GM18508 (cell line): ENCODE results near the gene FXYD2.

ENCODE experiments used
- ATAC-seq: cut with Tn5 transposase; IDR thresholded peaks from one replicate; pipeline ENCODE4 v1.9.1; 2021; ENCODE audit warnings: moderate number of reproducible peaks; ENCODE audit not compliant: insufficient read depth, unreplicated experiment

Gene FXYD2

DNA sequence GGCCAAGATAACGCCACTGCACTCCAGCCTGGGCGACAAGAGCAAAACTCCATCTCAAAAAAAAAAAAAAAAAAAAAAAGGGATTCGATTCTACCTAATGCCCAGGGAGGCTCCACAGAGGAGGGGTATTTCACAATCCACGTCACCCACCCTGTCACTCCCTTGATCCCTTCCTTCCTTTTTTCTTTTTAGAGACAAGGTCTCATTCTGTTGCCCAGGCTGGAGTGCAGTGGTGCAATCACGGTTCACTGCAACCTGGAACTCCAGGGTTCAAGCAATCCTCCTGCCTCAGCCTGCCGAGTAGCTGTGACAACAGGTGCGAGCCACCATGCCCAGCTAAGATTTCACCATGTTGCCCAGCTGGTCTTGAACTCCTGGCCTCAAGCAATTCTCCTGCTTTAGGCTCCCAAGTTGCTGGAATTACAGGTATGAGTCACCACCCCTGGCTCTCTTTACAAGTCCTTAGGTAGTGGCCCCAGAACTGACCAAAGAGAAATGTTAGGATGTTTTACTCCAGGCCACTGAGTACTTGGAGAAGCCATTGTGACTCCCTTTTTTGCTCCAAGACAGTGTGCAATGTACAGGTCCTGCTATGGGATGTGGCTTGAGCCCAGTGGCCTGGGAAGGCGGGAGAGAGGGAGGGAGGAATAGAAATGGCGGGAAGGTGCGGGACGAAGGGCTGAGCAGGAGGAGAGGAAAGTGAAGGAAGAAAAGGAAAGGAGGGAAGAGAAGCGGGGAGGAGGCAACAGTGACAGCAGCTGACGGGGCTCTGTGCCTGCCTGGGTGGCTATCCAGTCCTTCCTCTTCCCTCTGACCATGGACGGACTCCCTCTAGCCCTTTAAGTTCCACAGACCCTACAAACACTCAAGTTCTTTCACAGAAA lies 11.8 kb upstream of the FXYD2 start:
- no peak for ATAC-seq

DNA sequence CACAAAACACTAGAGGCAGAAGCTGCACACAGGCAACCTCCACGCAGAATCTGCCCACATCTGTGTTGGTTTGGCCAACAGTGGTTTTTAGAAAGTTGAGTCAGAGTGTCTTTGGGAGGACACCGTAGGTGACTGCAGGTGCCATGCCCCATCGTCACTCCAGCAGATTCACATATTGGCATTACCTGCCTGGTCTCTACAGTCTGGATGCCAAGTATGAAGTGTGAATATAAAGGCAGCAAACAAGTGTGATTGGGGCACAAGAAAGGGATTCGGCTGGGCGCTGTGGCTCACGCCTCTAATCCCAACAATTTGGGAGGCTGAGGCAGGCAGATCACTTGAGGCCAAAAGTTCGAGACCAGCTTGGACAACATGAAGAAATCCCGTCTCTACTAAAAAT lies 11.0 kb upstream of the FXYD2 start:
- no peak for ATAC-seq

GRCh38 chr11:117834838-117835443 lies 10.4 kb upstream of the FXYD2 start:
- ATAC-seq: no peak

GRCh38 chr11:117834068-117834810 lies 9.7 kb upstream of the FXYD2 start:
- no peak for ATAC-seq

DNA sequence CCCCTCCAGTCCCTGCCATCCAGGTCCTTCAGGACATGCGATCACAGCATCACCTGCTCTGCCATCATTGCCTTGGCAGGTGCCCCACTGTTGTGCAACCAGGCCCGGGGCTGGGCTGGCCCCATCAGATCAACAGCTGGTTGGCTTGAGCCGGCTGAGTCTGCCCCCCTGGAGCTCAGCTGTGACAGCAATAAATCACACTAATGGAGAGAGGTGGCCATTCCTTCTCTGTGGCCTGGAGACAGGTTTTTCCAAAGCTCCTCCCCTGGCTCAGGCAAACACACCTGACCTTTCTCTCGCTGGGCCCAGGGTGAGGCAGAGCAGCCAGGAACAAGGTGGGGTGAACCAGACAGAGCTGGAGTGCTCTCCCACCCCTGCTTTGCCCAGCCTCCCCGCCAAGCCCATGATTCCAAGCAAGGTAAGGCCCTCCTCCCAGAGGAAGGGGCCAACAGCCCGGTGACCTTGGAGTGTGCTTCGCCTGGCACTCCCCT lies 8.9 kb upstream of the FXYD2 start:
- ATAC-seq: no peak

DNA sequence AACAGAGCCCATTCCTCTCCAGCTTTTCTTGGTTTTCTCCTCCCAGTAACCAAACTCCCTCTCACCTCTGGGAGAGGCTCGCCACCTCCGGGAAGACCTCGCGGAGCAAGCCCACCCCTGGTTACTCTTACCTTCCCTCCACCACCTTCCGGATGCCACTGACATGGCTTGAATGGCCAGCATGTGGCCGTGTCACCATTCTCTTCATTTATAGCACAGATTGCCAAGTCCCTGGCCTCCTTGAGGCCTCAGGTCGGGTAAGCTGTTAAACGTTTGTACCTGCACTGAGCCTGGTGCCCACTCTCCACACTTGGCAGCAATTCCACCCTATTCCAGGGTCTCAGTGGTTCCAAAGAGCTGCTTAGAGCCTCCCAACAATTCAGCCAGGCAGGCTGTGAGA lies 8.0 kb upstream of the FXYD2 start:
- no peak for ATAC-seq

DNA sequence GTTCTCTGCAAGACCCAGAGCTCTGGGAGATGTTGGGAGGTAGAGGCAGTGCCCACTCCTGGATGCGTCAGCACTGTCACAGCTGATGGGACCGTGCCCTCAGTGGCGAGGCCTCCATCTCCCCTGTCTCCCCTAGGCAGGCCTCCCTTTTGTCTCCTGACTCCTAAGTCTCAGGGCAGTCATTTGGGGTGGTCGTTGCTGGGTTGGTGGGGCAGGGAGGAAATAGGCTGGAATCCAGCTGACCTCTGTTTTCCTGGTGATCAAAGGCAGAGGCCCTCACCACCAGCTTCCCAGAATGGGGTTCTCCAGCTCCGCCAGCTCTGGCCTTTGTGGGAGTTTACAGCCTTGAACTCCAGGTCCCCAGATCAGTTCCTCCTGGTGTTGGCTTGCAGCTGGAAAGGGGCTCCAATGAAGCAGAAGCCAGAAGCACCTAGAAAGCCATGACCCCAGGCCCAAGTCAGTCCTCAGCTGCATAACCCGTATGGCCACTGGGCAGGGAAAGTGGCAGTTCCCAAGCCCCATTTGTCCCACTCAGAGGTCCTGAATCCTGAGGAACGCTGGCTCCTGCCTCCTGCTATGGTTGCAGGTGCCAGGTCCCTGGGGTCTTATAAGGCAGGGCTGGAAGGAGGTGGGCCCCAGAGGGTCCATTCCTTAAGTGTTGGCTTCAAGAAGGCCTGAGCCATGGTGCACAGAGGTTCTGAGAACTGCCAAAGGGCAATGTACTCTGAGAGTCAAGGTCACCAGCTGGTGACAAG lies 7.3 kb upstream of the FXYD2 start:
- no peak for ATAC-seq

DNA sequence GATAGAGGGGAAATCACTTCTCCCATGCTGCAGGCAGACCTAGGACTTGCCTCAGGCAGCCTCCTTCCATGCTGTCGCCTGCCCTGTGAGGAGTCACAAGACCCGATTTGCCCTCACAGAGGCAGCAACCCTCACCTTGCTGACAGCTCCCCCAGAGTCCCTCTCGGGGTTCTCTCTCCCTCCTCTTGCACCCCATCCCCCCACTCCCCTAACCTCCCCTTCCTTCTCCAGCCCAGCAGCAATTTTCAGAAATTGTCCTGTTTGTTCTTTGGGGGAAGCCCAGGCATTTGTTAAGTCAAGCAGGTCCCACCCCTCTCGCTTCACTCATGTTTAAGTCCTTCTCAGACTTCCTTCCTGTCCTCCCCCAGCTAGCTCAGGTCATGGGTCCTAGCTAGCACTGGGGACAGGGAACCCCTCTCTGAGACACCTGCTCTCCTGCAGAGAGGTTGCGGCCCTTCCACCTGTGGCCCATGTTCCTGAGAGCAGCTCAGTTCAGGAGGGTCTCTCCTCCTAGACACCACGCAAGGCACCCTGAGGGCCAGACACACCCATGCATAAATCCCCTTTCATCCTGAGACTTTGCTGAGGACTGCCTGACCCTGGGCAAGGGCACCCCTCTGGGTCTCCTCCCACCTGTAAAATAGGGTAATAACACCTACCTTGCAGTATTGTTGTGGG lies 6.3 kb upstream of the FXYD2 start:
- no peak for ATAC-seq

GRCh38 chr11:117830072-117830471 lies 5.5 kb upstream of the FXYD2 start:
- ATAC-seq: no peak

DNA sequence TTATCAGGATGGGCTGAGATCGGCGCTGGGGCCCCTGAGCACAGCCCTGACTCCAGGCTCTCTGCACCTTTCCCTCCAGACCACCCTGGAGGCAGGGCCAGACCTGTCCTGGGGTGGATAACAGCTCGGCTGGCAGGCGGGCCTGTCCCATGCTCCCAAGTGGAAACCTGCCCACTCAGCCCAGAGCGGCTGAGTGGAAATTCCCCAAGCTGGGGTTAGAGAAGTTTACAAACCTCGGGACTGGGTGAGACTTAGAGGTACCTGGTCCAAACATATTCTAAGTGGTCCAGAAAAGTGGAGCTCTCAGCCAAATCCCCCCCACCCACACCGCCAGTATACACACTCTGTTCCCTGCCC lies 4.8 kb upstream of the FXYD2 start:
- no peak for ATAC-seq

GRCh38 chr11:117828611-117829368 lies 4.2 kb upstream of the FXYD2 start:
- ATAC-seq: no peak

DNA sequence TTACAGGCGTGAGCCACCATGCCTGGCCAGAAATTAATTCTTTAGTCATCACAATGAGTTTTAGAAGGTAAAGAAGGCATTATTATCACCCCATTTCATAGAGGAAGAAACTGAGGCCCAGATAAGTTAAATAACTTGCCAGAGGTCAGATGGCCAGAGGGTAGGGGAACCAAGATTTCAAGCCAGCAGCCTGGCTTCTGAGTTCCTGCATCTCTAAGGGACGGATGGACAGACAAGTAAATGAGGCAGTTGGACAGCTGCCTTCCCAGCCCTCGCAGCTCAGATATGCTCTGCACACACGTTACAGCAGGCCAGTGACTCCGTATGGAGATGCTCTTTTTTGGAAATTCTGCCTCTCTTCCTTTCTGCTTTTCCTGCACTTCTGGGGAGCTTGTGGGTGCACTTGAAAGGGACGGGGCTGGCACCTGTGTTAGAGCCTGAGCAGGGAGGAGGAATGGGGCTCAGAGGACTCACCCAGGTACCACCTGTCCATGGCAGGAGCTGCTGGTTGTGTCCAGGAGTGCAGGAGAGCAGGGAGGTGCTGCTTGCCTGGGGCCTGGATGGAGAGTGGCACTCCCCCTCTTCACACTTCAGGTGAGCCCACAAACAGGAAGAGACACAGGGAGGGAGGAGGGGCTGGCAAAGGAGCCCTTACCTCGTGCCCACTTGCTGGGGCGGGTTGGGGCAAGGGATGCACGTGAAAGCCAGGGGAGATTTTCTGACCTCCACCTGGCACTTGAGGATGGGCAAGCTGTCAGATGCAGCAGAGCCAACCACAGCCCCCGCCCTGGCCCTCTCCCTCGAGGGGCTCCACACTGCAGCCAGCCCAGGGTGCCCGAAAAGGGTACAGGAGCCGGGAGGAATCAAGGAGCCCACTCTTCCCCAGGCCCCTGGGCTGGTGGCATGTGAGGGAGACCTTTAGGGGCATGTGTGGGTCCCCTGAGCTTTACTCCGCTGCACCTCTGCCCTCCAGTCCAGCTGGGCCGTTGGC lies 3.3 kb upstream of the FXYD2 start:
- ATAC-seq: no peak

DNA sequence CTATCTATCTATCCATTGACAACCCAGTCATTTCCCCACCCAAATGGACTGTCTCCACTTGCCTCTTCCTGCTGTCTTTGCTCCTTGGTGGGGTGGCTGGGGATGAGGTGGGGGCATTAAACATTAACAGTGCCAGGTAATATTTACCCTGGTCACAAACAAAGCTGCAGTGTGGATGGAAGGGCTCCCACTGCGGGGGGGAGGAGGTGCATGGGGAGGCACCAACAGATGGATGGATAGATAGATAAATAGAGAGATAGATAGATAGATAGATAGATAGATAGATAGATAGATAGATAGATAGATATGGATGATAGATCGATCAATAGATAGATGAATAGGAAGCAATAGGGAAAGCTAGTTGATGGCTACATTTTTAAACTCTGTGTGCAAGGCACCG lies 2.3 kb upstream of the FXYD2 start:
- ATAC-seq: no peak

DNA sequence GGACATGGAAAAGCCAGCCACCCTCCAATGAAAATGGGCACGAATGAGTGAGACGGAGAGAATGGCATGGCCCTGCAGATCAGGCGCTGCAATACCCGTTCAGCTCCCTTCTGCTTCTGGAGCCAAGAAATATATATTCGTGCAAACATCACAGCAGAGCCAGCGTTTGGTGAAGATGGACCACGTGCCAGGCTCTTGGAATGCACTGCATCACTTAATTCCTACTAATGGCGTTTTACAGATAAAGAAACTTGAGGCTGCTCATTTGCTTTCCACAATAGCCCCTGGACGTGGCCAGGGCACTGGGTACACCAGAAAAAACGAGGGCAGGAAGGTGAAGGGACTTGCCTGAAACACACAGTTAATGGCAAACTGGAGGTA lies 1.6 kb upstream of the FXYD2 start:
- no peak for ATAC-seq

DNA sequence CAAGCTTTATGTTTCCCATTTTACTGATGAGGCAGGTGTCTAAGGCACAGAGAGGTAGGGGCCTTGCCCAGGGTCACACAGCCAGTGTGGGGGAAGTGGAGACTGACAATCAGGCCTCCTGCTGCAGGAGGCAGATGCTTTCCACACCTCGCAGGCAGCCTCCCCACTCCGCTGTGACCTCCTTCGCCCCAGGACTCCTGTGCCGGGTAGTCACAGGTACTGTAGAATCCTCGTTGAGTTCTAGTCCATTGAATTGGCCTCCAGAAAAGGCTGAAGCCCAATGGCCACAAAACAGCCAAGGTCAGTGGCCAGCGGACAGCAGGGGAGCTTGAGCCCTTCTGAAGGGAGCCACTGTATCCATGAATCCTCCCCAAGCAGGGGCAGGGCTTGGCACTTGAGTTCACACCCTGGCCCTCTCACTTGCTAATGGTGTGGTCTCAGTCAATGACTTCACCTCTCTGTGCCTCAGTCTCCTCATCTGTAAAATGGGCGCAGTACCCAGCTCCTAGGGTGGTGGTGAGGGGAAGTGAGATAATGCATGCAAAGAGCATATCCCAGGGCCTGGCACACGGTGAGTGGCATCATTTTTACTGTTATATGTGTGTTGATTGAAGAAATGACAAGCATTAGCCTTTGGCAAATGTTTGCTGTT lies 1.1 kb upstream of the FXYD2 start:
- no peak for ATAC-seq

- ATAC-seq: no peak
These were observed 561 bp downstream of the FXYD2 start for GRCh38 chr11:117823946-117824420.

DNA sequence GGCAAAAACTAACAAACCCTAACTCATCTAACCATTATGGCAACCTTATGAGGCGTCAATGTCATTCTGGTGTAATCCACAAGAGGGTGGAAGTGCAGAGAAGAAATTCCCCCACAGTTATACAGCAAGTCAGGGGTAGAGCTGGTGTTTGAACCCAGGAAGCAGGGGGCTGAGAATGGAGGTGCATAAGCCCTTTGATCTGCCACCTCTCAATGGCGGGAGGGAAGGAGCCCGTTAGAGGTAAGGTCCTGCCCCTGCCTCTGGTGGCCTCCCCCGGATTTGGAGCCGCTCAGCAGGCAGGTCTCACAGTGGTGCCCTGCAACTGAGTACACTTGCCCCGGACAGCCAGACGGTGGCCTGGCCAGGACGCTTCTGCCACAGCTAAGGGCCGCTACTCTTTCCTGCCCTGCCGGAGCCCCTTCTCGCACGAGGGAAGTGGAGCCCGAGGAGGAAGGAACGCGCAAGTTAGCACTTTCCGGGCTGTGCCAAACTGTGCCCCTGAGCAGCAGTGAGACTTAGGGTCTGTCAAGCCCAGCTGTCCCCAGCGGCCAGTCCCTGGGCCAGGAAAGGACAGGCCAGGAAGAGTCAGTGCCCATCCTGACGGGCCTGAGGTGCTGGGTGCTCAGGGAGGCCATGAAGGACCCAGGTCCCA lies 1.1 kb downstream of the FXYD2 start:
- ATAC-seq: no peak
